GM21515 (cell line): ENCODE data around the gene LINC01488.

Experiments used
- ATAC-seq: cut with Tn5 transposase; IDR thresholded peaks from one replicate; pipeline ENCODE4 v1.9.1; 2021; ENCODE audit not compliant: unreplicated experiment

The LINC01488 gene

DNA sequence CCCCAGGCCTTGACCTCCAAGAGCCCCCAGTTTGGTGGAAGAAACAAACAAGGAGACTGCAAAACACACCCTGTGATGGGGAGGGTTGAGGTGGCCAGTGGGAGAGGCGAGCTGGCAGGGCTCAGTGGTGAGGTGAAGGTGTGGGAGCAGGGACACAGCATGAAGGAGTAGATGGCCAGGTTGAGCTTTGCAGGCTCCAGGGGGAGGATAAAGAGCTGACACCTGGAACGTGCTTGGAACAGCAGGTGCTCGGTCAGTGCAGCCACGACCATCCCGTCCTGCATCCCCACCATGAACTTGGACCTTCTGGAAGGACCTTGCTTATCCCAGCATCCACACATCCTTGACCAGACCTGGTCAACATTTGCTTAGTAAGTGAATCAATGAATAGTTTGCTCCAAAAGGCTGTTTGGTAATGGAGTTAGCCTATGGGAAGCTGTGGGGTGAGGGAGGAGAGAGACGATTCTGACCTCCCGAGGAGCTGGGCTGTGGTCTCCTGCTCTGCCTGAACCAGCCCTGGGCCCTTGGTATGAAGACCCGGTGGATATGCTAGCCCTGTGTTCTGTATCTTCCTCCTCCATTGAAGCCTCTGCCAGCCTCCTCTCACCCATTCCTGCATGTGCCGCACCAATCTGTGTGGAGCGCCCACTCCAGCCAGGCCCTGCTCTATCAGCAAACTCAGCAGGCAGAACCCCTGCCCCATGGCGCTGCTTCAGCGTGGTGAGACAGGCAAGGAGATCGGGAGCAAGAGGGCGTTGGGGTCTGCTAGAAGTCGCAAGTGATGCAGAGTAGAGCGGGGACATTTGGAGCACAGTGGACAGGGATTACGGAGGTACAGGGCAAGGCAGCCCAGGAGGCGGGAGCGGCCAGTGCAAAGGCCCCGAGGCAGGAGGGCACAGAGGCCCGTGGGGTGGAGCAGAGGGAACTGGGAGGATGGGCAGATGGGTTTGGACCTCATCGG lies 9.9 kb downstream of the LINC01488 start:
- no peak for ATAC-seq

DNA sequence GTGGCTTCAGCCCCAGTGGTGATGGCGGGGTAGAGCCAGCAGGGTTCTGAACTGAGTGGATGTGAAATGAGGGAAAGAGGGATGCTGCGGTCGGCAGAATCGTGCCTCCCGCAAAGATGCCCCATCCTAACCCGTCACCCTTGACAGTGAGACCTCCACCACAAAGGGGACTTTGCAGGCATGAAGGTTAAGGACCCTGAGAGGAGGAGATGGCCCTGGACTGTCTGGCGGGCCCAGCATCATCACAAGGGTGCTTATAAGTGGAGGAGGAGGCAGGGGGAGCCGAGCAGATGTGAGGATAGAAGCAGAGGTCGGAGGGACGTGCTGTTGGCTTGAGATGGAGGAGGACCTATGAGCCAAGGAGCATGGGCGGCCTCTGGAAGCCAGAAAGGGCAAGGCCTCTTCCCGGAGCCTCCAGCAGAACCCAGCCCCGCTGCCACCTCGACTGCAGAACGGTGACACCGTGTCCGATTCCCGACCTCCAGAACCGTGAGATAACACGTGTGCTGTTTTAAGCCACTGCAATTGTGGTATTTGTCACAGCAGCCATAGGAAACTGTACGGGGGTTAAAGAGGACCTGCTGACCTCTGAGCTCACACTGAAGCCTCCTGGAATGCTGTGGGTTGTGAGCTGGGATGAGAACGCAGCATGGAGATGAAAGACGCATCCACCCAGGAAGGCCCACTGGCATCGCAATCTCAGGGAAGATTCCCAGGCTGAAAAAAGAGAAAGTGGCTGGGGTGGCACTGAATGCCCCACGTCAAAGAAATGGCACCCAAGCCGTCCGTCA lies 10.9 kb downstream of the LINC01488 start:
- no peak for ATAC-seq

DNA sequence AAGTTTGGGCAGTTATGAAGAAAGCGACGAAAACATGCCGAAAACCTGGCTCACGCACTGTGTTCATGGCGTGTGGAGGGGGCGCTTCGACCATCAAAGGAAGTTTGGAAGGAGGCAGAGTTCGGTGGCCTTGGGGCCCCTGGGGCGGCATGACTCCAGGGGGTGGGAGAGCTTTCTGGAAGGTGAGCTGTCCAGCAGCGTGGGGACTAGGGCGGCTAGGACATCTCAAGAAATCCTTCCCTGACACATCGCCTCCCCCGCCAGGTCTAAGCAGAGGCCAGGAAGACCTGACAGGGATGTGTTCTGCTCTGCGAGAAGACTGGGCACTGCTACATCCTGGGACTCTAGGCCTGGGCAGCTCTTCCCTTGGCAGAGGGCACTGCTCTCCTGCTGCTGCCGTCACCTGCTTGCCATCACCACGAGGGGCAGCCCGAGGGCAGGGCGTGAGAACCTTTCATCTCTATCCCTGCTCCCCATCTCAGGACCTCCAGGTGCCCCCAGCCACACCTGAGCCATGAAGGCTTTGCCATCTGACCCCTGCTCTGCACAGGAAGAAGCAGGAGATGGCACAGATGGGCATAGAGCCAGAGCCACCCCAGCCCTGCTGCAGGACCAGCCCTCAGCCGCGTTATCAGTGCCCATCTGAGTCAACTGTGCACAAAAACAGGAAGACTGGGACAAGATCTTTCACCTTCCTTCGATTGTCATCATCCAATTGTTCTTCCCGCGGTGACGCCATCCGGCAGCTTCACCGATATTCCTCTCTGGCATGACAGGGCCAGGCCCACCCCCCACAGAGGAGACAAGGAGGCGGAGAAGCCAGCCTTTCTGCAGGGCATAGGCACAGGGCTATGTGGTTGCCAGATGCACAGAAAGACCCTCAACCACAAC lies 12.7 kb downstream of the LINC01488 start:
- no peak for ATAC-seq

DNA sequence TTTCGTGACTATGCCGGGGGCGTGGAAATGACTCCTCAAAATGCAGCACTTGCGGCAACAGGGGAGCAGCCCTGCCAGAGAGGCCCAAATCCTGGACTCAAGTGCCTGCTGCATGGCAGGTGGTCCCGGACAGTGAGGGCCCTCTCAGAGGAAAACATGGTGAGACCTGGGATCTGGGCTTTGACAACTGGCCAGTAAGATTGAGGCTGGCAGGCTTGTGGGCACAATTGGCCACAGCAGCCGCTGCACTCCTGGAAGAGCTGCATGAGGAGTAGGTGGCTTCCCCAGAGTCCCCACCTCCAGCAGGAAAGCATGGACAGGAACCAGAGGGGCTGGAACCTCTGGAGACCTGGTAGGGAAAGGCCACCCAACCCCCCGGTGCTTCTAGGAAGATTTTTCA lies 13.4 kb downstream of the LINC01488 start:
- ATAC-seq, result no peak

DNA sequence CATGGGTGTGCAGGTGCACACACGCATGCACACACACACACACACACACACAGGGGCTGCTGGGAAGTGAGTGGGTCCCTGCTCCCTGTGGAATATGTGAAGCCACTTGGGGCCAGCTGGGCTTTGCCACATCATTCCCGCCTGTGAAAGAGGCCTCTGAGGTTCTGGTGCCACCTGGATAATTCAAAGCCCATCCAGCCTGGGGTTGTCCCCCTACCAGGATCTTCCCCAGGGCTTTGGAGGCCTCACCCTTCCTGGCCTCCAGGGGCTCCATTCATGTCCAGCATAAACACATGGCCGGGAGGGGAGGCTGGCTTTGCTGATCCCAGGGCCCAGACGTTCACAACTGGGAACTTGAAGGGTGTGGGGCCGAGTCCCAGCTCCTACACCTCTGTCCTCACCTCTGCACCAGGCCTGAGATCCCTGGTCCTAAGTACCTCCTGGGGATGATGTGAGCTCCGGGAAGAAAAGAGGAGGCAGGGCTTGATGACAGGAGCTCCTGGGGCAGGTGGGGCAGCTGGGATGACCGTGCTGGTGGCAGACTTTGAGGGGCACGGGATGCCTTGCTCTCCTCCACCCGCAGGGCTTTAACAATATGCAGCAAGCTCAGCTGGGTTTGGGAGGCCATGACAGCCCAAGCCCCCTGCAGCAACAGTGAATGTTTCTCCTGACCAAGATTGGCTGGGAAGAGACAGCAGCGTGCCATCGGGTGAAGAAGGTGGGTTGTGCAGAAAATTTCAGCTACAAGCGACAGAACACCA lies 14.2 kb downstream of the LINC01488 start:
- ATAC-seq, result no peak

DNA sequence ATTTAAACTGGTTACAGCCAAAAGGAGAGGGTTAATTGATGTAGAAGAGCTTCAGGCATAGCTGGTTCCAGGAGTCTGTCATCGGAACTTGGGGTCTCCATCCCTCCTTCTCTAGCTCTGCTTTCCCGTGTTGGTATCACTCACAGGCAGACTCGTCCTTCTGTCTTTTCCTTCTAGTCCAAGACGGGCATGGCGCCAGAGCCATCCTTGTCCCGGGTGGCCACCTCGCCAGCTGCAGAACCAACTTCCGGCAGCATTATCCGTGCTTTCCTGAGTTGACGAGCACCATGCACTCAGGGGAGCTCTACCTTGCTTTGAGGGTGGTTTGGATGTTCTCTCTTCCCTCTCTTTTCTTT lies 14.7 kb downstream of the LINC01488 start:
- ATAC-seq, result no peak

DNA sequence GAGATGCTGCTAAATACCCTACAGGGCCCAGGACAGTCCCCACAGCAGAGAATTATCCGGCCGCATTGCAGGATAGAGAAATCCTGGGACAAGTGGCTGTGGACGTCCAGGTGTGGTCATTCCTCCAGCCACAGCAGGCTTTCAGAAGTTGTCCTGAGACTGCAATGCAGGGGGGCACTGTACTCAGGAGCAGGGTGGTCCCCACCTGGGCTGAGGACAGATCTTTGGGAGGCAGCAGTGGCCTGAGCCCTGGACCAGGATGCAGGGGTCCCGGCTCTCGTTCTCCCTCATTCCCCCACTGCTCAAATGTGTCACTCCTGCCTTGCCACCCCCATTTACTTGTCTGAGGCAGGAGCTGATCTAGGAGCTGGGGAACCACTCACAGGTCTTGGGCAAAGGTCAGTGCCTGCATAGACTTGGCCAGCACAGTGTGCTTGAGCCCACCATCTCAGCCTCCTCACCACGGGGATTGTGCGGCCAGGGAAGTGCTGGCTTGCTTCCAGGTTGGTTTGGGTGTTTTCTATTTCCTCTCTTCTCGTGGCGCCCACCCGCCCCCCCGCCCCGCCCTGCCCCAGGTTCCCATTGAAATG lies 15.3 kb downstream of the LINC01488 start:
- ATAC-seq, result no peak

DNA sequence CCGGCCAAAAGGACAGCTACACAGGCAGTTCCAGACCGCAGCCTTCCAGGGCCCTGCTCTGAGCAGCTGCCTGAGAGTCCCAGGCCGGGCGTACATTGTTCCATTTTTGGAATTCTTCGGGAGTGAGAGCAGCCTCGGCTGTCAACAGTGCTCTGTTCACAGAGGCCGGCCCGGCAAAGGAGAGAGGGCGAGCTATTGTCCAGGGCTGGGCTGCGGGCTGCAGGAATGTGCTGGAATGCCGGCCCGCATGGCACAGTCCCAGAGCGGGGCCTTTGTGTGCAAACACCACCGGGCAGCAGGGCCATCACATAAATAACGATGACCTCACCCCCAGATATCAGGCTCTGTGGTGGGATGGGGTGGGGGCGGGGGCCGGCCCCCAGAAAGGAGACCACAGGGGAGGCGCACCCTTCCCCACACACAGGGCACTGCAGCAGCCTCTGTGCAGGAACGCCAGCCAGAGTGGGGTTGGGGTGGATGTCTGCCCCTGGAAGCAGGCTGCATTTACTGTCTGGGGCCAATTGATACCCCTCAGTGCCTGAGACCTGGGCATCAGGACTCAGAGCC lies 15.8 kb downstream of the LINC01488 start:
- ATAC-seq, result no peak

DNA sequence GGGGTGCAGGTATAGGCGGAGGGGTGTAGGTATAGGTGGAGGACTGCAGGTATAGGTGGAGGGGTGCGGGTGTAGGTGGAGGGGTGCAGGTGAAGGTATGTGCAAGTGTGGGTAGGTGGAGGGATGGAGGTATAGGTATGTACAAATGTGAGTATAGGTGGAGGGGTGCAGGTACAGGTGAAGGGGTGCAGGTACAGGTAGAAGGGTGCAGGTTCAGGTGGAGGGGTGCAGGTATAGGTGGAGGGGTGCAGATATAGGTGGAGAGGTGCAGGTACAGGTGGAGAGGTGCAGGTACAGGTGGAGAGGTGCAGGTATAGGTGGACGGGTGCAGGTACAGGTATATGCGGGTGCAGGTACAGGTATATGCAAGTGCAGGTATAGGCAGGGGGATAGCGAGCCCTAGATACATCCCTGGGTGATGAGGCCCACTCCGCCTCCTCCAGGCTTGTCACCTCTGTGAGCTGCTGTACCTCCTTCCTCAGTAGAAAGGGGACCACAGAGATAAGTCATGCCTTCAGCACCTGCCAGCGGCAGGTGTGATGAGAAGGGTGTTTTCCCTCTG lies 17.2 kb downstream of the LINC01488 start:
- ATAC-seq, result no peak

DNA sequence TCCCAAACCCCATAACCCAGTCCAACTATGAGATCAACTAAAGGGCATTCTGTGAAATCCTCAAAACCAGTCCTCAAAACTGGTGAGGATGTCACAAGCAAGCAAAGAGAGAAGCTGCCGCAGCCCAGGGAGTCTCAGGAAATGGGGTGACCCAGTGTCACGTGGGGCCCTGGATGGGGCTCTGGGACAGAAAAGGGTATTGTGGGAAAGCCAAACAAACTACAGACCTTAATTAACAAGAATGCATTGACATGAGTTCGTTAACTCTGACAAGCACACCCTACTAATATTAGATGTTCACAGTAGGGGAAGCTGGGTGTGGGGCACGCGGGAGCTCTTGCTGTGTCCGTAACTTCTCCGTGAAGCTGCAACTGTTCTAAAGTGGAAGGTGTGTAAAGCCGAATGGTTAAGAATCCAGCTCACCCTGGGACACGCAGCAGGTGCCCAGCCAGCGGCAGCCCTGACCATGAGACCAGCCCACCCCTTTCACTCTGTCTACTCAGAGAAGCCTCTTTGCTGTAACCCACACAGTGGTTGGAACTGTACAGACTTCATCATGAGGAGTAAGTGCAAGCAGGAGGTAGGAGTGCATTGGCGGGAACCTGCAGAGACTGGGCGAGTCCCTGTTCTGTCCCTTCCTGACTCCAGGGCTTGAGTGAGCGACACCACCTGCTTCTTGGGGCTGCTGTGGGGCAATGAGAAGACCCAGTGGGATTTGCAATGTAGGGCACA lies 17.9 kb downstream of the LINC01488 start:
- ATAC-seq, result no peak

DNA sequence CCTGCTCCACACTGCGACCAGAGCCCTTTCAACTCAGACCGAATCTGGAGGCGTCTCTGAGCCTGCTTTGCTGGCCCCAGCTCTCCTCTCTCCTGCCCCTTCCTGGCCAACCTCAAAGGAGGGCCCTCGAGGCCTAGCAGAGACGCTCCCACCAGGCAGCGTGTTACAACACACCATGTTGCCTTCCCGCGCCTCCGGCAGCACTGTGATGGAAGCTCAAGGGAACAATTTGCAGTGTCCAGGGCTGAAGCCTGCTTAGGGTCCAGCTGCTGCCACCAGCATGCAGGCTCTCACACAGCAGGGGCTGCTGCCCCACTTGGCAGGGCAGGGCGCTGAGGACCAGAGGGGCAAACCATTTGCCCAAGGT lies 18.4 kb downstream of the LINC01488 start:
- ATAC-seq, result no peak

DNA sequence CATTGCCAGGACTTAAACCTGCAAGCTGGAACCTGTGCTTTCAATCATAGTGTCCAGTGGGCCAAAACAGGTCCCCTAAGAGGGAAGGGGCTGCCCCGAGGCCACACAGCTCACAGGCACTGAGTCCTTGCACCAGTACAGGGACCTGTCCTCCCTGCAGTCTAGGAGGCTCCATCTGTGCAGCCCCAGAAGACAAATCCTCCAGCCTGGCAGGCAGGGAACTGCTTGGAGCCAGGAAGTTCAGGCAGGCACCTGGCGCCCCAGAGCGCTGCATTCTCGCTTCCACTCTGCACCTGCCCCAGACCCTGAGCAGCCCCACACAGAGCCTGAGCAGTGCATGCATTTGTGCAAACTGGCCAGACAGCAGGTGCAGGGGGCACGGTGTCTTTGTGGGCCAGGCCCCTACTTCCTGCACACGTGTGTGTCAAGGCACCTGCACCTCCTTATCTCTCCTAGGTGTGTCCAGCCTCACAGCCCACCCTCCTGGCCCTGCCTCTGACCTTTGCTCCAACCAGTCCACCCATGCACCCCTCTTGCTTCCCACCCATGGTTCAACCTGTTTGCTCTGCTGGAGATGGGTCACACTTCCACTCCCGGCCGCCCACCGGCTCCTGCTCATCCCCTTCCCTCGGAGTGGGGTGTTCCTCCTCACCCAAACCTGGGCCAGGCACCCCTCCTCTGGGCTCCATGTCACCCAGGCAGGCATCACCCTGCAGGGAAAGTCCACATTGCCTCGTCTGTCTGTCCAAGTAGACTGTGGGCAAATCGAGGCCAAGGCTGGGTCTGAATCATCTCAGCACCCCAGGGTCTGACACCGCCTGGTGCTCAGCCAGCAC lies 19.0 kb downstream of the LINC01488 start:
- no peak for ATAC-seq

DNA sequence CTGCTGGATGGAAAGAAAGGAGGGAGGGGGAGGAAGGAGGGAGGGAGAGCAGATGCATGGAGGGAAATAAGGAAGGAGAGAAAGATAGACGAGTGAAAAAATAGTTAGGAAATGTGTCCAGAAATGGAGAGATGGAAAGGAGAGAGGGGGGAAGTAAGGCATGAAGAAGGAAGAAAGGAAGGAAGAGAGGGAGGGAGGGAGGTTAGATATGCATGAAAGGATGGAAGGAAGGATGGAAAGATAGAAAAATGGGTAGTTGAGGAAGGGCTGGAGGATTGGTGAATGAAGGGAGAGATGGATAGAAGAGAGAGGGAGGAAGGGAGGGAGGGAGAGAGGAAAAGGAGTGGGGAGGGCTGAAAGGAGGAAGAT lies 19.6 kb downstream of the LINC01488 start:
- no peak for ATAC-seq

DNA sequence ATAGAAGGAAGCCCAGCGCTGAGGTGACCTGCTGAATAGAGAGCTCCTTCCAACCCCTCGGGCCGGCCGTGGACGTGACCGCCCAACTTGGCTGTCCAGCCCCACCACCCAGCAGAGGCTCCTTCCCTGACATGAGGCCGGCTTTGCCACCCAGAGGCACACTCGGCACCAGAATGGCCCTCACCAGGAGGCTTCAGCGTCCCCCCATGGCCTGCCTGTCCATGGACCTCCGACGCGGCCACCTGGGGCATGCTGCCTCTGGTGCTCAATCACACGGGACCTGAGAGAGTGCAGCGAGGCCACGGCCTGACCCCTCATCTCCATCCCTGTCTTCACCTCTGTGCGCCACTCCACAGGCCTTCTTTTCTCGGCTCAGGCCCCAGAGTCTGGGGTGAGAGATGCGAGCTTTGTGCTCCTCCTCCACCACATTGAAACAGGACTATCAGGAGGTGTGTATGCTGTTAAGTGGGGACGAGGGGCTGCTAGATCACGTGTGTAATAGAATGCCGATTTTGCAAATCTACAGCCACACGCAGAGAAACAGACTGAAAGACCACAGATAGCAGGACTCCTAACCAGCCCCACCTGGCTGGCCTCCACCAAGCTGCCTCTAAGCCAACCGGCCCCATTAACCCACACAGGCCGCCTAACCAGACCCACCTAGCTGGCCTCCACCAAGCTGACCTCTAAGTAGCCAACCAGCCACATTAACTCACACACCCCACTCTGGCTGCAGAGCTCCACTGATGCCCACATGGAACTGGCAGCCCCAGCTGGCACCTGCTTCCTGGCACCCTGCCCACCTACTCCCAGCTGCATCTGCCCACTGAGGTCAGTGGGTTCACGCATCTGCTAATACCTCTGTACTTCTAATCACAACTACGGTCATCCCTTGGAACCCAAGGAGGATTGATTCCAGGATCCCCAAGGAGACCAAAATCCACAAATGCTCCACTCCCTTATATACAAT lies 20.7 kb downstream of the LINC01488 start:
- ATAC-seq, result no peak

DNA sequence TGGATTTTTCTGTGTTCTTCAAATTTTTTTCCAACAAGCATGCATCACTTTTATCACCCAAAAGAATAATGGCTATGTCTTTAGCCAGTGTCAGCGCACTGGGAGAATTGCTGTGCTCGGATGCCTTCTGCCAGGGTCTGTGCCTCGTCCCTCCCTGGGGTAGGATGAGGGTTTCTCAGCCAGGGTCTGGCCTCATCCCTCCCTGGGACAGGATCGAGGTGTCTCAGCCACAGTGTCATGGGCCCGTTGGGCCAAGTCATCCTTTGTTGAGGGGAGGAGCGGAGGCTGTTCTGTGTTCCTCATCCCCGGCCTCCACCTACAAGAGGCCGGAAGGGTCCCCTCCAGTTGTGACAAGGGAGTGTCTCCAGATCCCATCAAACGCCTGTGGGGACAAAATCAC lies 22.7 kb downstream of the LINC01488 start:
- ATAC-seq, result no peak

DNA sequence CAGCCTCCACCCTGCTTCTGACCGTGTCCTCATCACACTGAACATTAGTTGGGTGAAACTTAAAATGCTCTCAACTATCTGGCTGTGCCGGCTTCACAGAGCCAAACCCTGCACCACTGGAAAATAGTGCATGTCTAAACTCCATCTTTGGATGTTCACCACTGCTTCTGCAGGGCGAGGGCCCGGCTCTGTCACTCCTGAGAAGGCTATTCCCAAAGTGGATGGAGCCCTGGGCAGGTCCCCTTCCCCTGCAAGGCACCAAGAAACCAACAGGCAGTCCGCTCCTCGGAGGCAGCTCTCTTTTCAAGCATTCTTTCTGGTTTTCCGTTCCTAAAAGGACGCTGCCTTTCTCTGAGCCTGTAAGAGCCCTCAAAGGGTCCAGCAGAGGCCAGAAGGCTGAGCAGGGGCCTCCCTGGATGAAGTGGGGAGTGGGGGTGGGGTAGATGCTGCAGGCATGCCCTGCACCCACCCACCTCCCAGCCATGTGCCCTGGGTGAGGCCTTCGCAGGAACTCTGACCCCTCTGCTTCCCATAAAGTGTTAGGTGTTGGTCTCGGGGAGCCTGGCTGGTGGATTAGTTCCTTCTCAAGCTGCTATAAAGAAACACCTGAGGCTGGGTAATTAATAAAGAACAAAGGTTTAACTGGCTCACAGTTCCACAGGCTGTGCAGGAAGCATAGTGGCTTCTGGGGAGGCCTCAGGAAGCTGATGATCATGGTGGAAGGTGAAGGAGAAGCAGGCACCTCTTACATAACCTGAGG lies 23.3 kb downstream of the LINC01488 start:
- ATAC-seq, result no peak
